ENCODE measurements around the gene LSS.
"Not testable (repeated sequence)": the region's sequence is repeated elsewhere in the genome, so short reads cannot be mapped to it uniquely, and the experiment has no call there.

Gene LSS

DNA sequence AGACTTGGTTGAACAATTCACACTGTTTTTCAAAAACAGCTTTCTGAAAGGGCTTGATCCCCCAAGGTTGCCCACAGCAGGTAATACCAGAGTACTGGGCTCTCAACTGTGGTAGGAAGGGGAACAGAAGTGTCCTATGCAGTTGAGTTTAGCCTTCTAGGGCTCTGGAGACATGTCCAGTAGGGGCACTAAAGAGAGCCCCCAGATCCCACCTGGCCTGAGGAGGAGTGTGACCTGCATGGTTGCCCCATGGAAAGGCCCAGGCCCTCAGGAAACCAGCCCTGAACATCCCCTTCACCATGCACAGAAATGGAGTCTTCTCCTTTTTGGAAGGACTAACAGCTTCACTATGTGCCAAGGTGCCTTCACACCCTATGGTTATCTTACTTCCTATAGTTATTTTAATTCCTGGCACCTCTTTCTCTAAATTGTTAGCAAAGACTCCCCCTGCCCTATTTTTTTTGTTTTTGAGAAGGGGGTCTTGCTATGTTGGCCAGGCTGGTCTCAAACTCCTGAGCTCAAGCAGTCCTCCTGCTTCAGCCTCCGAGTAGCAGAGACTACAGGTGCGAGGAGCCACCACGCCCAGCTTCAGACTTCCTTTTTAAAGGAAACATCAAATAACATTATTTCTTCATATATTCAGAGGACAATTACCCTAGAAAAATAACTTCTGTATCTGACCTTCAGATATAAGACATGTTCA lies 16.8 kb upstream of the LSS start:
- no peak for DNase-seq (ENCODE audit: low read depth)

DNA sequence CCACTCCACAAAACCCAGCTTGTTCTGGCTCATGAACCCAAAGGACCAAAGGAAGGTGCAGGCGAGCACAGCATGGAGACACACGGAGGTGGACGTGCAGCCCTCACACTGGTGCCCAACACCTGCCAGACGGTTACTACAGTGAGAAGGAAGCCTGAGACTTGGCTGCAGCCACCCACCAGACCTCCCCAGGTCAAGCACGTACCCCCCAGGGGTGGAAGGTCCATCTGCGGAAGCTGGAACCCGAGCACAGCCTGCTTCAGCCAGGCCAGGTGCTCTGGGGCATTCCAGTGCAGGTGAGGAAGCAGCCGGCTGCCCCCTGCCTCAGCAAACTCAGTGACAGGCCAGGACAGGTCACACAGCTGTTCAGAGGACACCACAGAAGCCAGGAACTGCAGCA lies 16.0 kb upstream of the LSS start:
- no peak for DNase-seq (ENCODE audit: low read depth)

DNA sequence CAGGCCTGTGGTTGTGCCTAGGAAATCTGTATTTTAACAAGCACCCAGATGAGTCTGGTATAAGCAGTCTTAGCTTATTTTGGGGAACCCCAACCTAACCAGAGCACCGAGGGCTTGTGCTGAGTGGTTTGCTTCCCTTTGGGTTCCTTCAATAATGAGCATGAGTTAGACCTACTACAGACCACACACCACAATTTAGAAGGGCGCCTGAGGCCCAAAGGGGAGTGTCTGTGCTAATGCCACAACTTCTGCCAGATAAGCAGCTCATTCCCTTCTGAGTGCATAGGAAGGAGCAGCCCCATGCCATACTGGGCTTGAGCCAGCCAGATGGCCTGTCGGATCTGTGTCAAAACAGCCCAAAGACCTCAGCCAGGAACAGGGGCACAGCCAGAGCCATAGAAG lies 15.4 kb upstream of the LSS start:
- DNase-seq (ENCODE audit: low read depth), result no peak

DNA sequence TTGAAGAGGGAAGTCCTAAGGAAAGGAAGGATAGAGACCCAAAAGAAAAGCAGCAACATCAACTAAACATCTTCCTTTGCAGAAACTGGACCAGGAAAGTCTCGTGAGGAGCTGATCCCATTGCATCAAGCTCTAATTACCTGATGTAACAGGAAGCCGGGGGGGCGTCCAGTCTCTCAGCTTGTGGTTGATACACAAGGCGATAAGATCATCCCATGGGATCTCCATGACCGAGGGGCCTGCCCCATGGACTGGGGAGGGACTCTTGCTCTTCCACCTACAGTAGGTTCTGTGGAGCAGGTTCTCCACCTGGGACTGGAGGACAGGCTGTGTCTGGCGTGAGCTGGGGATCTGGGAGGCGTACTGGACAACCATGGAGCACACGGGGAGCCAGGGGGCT lies 14.8 kb upstream of the LSS start:
- DNase-seq (ENCODE audit: low read depth), result no peak

DNA sequence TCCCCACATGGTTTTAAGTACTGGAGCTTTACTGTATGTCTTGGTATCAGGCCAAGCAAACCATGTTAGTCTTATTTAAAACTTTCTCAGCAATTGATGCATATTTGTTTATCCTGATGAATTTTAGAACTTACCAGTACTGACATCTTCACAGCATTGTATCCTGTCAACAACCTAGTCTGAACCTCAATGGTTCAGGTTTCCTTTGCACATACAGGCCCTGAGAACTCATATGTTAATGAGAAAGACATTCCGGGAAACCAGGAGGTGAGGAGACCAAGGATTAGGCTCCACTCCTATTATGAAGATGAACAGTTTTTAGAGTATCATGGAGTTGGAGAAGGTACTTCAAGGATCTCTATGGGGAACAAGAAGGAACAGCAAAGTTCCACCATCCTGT lies 13.0 kb upstream of the LSS start:
- DNase-seq (ENCODE audit: low read depth), result not testable (repeated sequence)

DNA sequence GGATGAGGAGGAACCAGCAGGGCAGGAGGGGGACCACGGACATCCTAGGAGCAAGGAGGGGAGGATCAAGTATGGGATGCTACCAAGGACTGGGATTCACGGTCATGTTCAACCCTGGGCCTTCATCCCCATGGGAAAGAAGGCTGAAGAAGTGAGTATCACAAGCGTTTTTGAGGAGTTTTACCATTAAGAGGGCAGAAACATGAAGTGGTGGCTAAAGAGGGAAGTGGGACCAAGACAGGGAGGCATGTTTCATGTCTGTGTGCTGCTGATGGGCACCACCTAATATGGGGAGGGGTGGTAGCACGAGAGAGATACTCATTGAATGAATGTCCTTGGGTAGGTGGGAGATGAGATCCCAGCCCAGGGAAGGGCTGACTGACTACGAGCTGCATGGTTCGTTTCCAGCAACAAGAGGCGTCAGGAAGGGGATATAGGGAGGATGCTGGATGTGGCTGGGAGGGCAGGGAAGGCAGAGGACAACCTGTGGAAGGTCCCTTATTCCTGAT lies 11.3 kb upstream of the LSS start:
- DNase-seq (ENCODE audit: low read depth), result no peak

DNA sequence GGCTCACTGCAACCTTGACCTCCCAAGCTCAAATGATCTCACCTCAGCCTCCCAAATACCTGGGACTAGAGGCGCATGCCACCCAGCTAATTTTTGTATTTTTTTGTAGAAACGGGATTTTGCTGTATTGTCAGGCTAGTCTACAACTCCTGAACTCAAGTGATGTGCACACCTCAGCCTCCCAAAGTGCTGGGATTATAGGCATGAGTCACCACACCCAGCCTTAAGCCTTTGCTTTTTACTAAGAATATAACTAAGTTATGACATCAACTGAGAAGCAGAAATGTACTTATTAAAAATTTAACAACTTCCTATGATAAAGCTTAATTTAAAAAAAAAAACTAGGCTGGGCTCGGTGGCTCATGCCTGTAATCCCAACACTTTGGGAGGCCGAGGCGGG lies 8.9 kb upstream of the LSS start:
- DNase-seq (ENCODE audit: low read depth), result no peak

DNA sequence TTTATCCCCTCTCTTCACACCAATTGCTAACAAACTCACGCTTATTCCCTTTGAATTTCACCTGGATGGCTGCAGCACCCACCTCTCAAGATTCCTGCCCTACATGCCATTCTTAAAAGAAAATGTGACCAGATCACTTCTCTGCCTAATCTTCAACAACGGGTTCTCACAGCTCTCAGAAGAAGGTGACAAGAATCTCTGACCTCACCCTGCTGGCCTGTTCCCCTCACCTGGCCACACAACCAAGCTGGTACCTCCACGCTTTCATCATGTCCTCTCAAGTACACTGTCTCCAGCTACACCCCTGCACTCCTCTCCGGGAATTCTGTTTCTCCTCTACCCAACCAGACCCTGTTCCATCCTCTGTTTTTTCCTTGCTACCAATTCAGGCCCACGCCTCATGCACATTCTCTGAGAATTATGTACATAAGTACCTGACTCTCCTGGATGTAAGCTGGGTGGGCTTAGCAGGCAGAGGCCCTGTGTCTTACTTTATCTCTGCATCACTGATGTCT lies 5.9 kb upstream of the LSS start:
- DNase-seq (ENCODE audit: low read depth), result no peak

DNA sequence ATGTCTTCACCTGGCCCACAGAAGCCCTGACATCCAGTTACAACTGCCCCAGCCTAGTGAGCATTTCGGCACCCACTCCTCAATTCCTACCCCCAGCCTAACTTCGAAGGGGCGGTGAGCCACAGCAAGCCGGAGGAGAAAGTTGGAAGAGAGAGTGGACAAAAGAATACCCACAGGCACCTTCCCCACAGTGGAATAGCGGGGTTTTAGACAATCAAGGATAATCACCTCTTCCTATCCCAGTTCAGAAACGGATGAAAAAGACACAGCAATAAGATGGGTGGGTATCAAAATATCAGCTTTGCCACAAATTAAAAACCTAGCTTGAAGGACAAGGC lies 1.3 kb upstream of the LSS start:
- no peak for DNase-seq (ENCODE audit: low read depth)

DNA sequence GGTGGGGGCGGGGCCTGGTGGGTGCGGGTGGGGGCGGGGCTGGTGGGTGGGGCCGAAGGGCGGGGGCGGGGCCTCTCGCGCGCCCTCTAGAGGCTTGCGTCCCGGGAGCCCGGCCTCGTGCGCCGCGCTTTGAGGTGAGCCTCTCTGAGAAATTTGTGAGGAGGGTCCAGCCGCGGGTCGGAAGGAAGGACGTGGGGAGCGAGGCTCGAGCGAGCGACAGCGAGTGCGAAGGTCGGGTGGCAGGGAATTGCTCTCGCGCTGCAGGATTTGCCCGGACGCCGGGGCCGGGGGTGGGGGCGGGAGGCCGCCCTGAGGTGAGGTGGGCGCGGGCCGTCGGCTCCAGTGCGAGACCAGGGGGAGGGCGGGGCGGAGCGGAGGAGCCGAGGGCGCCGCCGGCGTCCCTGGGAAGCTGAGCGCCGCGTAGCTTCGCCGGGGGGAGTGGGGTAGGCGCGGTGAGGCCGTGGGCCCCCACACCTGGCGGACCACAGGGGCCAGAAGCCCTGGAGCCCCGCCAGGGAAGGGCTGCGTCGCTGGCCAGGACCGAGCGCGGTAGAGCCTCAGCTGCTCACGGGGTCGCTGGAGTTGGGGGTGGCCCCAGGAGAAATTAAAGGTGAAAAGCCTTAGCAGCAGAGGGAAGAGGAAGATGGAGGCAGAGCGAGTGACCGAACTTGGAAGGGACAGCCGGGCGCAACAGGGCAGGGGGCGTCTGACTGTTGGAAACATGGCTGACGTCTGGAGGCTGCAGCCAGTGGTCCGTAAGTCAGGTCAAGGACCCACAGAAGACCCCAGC lies 754 bp upstream of the LSS start:
- no peak for DNase-seq (ENCODE audit: low read depth)

DNA sequence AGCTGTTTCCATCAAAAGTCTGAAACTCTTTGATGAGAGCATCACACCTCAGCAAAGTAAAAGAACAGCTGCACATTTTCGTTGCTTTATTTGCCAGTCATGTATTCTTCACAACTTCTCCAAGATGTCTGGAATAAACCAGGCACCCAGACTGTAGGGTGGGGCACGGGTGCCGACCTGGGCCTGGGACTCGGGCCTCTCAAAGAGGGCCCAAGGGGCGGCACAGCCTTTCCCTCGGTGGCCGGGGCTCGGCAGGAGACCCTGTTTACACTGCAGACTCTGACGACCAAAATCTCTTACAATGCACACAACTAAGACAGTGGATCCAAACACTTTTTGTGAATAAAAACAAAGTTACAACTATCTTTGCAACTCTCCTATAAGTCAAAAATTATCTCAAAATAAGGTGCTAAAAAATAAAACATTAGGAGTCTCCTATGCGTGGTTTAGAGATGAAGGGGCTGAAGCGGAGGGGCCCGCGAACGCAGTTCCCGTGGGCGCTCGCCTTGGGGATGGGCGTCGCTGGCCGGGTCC lies 696 bp downstream of the LSS start:
- DNase-seq (ENCODE audit: low read depth), result no peak

DNA sequence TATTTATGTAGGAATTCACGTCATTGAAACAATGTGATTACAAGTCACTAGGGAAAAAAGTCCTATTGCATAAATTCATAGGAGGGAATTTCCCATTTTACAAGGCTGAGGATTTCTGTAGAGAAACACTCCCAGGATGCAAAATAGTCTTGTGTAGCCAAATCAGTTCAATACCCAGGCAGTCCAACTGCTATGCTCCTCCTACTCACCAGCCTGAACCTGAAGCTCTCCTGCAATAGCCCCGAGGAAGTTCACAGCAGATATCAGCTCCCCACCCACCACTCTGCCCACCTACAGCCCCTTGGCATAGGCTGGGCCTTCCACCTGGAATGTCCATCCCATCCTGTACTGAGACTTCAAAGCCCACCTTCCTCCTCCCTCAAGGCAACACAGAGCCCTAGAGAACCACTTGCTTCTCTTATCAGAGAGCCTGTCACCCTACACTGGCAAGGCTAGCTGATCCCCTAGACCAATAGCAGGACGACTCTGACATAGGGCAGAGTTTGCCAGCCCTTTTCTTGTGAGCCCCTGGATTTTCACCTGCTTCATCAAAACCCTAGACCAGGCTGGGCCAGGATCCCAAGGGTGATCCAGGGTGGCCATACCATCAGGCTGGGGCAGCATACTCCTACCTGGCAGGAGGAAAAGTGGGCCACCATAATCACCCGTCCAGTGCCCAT lies 1.5 kb downstream of the LSS start:
- peak; percentile 29 for DNase-seq (ENCODE audit: low read depth)

DNA sequence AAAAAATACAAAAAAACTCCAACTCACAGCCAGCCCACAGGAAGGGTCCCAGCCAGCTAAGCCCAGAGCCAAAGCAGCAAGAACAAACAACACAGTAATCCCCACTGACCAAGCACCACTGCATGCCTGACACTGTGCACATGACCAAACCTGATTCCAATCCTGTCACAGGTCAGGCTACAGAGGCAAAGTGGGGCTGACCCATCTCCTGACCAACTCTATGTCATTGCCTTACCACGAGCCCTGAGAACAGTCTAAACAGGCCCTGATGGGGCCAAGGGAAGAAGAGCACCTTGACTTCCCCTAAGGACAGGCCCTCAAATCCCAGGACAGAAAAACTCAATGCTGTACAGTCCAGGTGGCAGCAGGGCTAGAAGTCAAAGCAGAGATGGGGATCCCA lies 2.4 kb downstream of the LSS start:
- no peak for DNase-seq (ENCODE audit: low read depth)

DNA sequence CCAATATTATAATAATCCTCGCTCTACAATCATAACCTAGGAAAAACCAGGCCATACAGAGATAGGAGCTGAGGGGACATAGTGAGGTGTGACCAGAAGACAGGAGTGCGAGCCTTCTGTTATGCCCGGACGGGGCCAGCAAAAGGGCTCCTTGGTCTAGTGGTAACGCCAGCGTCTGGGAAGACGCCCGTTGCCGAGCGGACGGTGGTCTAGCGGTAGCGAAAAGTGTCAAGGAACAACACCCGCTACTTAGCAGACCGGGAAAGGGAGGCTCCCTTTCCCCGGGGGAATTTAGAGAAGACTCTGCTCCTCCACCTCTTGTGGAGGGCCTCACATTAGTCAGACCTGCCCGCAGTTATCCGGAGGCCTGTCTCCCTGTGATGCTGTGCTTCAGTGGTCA lies 4.9 kb downstream of the LSS start:
- not testable (repeated sequence) for DNase-seq (ENCODE audit: low read depth)

DNA sequence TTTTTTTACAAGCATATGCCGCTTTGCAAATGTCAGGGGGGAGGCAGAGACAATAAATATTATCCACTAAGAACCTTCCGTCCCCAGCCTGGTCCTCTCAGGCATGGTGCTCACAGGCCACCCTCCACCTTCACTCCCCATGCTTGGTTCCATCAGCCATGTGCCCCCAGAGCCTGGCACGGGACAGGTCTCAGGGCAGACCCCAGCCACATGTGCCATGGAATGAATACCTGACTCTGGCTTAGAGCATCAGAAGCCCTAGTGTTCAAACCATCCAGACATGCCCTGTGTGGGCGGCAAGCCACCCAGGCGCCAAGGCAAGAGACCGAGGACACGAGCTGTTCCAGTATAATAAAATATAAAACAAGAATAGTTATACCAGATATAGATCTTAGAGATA lies 5.4 kb downstream of the LSS start:
- DNase-seq (ENCODE audit: low read depth), result no peak

DNA sequence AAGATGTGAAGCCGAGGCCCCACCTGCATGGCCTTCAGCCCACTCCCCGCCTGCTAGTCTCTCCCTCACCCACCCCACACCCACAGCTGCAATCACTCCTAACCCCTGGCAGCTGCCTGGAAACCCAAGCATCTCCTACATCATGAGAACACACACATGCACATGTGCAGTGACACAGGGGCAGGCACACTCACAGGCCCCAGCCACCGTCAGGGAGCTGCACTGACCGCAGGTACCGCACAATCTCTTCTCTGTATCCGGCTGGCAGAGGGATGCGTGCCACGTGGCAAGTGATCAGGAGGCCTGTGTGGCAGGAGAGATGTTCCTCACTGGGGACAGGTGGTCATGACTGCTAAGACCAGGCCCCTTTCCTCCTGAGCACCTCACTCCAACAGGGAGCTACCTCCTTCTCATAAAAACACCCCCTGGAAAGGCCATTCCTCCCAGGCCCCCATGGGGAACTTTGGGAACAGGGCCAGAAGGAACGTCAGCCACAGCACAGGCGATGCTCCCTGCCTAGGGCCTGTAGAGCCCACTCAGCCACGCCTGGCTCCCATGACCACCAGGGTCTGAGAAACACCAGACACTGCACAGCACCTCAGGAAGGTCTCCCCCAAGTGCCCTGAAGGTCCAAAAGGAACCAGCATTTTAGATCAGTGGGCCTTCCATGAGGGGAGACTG lies 6.0 kb downstream of the LSS start:
- DNase-seq (ENCODE audit: low read depth), result no peak

DNA sequence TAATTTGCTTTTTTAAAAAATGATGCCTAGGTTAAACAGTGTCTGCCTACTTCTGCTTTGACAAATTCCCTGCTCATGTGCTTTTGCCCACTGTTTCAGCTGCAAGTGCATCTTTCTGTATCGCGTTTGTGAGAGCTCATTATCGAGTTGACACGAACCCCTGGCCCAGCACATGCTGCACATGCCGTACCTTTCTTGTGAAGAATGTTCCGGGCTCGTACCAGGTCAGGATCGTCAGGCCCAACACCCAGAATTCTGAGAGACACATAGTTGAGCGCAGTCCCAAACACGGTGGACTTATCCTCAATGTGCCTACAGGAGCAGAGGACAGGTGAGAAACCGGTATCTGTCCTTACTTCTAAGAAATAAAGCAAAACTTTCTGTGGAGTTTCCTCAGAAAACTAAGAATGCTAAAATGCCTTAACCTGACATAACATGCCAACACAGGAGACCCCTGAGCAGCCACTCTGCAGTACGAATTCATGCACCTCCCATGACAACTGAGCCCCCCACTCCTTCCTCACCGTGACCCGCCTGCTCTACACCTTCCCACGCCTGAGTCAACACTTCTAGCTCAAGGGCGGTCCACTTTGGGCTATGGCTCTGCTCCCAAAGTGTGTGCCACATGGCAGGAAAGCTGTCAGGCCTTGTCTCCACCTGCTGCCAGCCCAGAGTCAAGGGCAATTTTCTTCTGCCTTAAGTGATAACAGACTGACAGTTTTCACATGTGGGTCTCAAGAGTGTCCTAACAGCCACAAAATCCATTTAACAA lies 6.7 kb downstream of the LSS start:
- DNase-seq (ENCODE audit: low read depth), result no peak

DNA sequence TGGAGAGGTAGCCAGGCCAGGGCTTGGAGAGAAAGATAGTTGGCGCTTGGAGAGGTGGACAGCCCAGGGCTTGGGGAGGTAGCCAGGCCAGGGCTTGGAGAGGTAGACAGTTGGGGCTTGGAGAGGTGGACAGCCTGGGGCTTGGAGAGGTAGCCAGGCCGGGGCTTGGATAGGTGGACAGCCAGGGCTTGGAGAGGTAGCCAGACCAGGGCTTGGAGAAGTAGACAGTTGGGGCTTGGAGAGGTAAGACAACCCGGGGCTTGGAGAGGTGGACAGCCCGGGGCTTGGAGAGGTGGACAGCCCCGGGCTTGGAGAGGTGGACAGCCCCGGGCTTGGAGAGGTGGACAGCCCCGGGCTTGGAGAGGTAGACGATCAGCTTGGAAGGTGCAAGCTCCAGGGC lies 7.7 kb downstream of the LSS start:
- no peak for DNase-seq (ENCODE audit: low read depth)

DNA sequence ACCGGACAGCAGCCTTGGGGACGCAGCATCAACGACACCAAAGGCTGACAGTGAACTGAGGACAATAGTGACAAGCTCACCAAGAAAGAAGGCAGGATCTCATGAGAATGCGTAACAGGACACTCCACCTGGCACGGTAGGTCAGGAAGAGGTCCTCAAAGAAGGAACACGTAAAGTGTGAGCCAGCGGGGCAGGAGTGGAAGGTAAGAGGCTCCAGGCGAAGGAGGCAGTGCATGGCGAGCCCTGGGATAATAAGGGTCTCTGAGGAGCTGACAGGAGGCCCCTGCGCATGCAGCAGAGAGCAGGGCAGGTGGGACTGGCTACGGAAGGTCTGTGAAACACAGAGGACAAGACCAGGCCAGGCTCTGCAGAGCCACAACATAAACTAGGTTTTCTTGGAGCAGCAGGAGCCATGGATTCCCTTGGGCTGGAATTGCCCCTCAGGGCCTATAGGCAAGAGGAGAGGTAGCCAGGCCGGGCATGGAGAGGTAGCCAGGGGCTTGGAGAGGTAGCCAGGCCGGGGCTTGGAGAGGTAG lies 8.2 kb downstream of the LSS start:
- DNase-seq (ENCODE audit: low read depth), result no peak

DNA sequence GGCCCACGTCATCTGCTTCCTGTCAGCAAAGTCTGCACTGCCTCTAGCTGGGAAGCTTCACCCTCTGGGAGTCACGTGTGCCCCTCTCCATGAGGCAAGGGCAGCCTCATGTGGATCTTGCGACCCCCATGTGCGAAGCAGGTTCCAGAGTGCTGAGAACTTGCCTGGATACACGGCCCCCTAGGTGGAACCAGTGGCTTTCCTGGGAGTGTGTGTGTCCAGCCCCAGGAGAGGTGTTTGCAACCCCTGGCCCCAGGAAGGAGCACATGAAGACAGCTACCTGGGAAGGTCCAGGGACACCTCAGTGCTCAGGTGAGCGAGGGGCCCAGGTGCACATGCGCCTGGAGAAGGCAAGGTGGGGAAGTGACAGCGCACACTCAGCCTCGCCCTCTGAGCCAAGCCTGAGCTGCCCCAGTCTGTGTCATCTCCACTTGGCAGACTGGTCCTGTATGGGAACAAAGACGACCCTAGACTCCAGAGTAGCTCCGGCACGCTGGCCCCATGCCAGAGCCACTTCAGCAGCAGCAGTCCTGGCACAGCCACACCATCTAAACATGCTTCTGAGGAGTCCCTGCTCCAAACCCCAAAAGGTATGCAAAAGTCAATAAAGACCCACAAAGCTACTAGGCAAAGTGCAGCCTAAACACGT lies 8.9 kb downstream of the LSS start:
- DNase-seq (ENCODE audit: low read depth), result no peak

Data from GM04504 (cell line).